Measurements from ENCODE around the gene ATXN7L2.

DNA sequence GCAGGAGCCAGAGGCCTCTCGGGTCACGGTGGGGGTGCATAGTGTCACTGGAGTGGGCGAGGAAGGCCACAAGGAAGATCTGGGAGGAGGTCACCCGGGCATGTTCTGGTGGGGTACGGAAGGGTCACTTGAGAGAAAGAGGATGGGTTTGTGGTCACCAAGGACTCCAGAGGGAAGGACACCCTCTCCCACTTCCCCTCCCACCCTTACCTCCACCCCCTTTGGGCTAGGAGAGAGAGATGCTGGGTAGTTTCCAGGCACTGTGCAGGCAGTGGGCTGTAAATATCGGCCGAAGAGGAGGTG lies 25.1 kb downstream of the ATXN7L2 start:
- TF ChIP-seq, protein P1, sequence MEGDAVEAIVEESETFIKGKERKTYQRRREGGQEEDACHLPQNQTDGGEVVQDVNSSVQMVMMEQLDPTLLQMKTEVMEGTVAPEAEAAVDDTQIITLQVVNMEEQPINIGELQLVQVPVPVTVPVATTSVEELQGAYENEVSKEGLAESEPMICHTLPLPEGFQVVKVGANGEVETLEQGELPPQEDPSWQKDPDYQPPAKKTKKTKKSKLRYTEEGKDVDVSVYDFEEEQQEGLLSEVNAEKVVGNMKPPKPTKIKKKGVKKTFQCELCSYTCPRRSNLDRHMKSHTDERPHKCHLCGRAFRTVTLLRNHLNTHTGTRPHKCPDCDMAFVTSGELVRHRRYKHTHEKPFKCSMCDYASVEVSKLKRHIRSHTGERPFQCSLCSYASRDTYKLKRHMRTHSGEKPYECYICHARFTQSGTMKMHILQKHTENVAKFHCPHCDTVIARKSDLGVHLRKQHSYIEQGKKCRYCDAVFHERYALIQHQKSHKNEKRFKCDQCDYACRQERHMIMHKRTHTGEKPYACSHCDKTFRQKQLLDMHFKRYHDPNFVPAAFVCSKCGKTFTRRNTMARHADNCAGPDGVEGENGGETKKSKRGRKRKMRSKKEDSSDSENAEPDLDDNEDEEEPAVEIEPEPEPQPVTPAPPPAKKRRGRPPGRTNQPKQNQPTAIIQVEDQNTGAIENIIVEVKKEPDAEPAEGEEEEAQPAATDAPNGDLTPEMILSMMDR (IDR thresholded peaks at IDR 0.05; ENCODE audit: low read length) = no peak
- TF ChIP-seq EZH2 (IDR thresholded peaks at IDR 0.05; ENCODE audit: borderline replicate concordance, low read length) = no peak
